Rectal smooth muscle tissue (tissue), 1 donor: ENCODE data around the gene NLRX1.
A peak's percentile ranks its signal among the peaks of the same experiment; 100 is the strongest.

Source experiments
- H3K27ac ChIP-seq: one replicate; pipeline ENCODE4 v1.7.0; 2013; ENCODE audit warnings: low read depth, low read length, inconsistent platforms
- H3K27me3 ChIP-seq: one replicate; pipeline ENCODE4 v1.7.0; 2013; ENCODE audit warnings: low read length; ENCODE audit not compliant: control insufficient read depth, insufficient read depth
- H3K36me3 ChIP-seq: one replicate; pipeline ENCODE4 v1.7.0; 2013; ENCODE audit warnings: low read length; ENCODE audit not compliant: control insufficient read depth, insufficient read depth
- H3K4me1 ChIP-seq: one replicate; pipeline ENCODE4 v1.7.0; 2013; ENCODE audit warnings: low read length; ENCODE audit not compliant: control insufficient read depth, insufficient read depth
- H3K4me3 ChIP-seq: one replicate; pipeline ENCODE4 v1.7.0; 2013; ENCODE audit warnings: low read length
- H3K9ac ChIP-seq: one replicate; pipeline ENCODE4 v1.7.0; 2013; ENCODE audit warnings: low read length

Gene NLRX1

GRCh38 chr11:119145551-119145950 is 23.0 kb upstream of the NLRX1 start:
- Histone ChIP-seq H3K27ac (no peak overlapping the region), H3K4me1 (no peaks in the 10 kb centered on the region), H3K9ac (no peak overlapping the region), H3K27me3 (peaks cover 8% of the 10 kb centered on the region), H3K4me3 (no peak overlapping the region), H3K36me3 (no peaks in the 10 kb centered on the region)

GRCh38 chr11:119147604-119148333 is 20.8 kb upstream of the NLRX1 start:
- no peak overlapping the region for H3K4me3 ChIP-seq
- no peak overlapping the region for H3K9ac ChIP-seq
- H3K36me3 ChIP-seq: no peaks in the 10 kb centered on the region
- no peak overlapping the region for H3K27ac ChIP-seq
- H3K4me1 ChIP-seq: no peaks in the 10 kb centered on the region
- H3K27me3 ChIP-seq: peaks cover 8% of the 10 kb centered on the region

- H3K4me1 ChIP-seq: no peaks in the 10 kb centered on the region
- no peak overlapping the region for H3K27ac ChIP-seq
- no peak overlapping the region for H3K9ac ChIP-seq
- H3K27me3 ChIP-seq: peaks cover 8% of the 10 kb centered on the region
- H3K36me3 ChIP-seq: no peaks in the 10 kb centered on the region
- H3K4me3 ChIP-seq: peak overlapping the region; percentile 48
Observed at GRCh38 chr11:119148720-119149017, 19.9 kb upstream of the NLRX1 start.

DNA sequence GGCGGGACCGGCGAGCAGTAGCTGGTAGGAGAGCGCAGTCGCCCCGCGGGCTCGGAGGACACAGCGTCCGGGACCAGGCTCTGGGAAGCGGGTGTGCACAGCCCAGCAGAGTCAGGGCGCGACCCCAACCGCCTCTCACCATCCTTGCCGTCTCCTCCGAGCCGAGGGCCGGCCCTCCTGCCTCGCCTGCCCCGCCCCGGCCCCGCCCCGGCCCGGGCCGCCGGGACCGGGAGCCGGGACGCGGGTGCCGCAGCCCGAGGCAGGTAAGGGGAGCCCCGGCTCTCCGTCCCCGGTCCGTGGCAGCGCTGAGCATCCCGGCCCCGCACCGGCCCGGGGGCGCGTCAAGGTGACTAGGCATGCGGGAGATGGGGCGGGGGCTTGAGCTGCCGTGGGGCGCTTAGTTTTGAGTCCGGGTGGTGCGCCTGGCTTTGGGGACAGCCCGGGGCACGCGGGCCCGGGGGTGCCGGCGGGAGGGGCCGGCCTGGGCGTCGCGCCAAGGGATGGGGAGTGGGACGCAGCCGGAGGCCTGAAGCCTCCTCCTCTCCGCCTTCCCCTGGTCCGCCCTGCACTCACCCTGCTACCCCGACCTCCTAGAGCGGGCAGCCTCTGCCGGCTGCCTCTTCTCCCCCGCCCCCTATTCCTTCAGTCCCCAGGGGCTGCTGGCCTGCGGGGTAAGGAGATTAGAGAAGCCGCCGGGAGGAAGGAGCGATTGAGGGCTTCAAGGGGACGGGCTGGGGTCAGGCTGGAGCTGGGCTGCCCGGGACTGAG is 19.3 kb upstream of the NLRX1 start, which contains the start of gene ABCG4:
TSS of gene ABCG4 (plus strand) at position 35 of the 768 bp plus-strand sequence. CDS start 914 bp downstream, outside the sequence.
- Histone ChIP-seq H3K4me1 (no peaks in the 10 kb centered on the region), H3K4me3 (peak within 1 kb of the TSS; percentile 48), H3K36me3 (no peaks in the 10 kb centered on the region), H3K27ac (no peak within 1 kb of the TSS), H3K27me3 (peaks cover 8% of the 10 kb centered on the region), H3K9ac (no peak within 1 kb of the TSS)

DNA sequence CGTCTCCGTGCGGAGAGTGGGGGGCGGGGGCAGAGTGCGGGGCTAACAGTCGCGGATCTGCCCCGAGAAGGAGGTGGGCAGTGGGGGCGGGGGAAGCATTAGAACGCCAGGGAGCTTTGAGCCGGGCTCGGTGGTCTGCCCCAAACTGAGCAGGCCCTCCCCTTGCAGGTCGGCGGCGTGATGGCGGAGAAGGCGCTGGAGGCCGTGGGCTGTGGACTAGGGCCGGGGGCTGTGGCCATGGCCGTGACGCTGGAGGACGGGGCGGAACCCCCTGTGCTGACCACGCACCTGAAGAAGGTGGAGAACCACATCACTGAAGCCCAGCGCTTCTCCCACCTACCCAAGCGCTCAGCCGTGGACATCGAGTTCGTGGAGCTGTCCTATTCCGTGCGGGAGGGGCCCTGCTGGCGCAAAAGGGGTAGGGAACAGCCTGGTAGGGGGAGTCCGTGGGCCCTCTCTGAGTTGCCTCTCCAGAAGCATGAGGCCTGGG is 18.7 kb upstream of the NLRX1 start:
- Histone ChIP-seq H3K36me3 (no peaks in the 10 kb centered on the region), H3K27ac (no peak overlapping the region), H3K4me3 (no peak overlapping the region), H3K9ac (no peak overlapping the region), H3K27me3 (peaks cover 8% of the 10 kb centered on the region), H3K4me1 (no peaks in the 10 kb centered on the region)

DNA sequence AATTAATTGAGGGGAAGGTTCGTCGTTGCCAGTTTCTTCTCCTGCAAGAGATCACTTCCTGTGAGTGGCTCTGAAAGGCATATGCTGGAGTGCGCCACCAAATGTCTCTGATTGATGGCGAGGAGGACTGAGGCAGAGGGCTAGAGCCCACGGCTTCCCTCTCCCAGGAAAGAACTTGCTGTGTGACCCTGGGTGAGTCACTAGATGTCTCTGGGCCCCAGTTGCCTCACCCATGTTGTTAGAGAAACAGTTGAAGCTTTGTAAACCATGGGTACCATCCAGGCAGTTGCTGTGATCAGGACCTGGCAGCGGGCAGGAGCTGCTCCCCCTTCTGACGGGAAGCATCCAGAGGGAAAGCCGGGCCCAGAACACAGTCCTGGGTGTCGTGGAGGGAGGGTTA is 16.5 kb upstream of the NLRX1 start:
- no peak overlapping the region for H3K27ac ChIP-seq
- H3K36me3 ChIP-seq: no peaks in the 10 kb centered on the region
- peaks cover 8% of the 10 kb centered on the region for H3K27me3 ChIP-seq
- H3K9ac ChIP-seq: no peak overlapping the region
- H3K4me1 ChIP-seq: no peaks in the 10 kb centered on the region
- no peak overlapping the region for H3K4me3 ChIP-seq

DNA sequence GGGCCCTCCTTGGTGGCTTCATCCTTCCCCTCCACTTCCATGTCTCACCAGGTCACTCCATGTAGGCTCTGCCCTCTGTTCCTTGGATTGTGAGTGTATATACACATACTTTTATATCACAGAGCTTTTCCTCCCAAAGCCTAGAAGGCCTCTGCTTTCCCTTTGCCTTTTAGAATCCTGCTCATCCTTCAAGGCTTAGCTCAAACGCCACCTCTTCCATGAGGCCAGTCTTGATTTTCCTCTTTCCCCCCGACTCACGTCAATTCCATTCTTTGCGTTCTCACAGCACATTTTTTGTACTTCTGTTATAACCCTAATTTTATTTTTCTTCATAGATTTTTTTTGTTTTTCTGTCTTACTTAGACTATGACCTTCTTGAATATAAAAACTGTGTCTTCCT is 15.9 kb upstream of the NLRX1 start:
- no peaks in the 10 kb centered on the region for H3K4me1 ChIP-seq
- H3K27me3 ChIP-seq: peaks cover 8% of the 10 kb centered on the region
- H3K27ac ChIP-seq: no peak overlapping the region
- no peak overlapping the region for H3K9ac ChIP-seq
- no peak overlapping the region for H3K4me3 ChIP-seq
- no peaks in the 10 kb centered on the region for H3K36me3 ChIP-seq

DNA sequence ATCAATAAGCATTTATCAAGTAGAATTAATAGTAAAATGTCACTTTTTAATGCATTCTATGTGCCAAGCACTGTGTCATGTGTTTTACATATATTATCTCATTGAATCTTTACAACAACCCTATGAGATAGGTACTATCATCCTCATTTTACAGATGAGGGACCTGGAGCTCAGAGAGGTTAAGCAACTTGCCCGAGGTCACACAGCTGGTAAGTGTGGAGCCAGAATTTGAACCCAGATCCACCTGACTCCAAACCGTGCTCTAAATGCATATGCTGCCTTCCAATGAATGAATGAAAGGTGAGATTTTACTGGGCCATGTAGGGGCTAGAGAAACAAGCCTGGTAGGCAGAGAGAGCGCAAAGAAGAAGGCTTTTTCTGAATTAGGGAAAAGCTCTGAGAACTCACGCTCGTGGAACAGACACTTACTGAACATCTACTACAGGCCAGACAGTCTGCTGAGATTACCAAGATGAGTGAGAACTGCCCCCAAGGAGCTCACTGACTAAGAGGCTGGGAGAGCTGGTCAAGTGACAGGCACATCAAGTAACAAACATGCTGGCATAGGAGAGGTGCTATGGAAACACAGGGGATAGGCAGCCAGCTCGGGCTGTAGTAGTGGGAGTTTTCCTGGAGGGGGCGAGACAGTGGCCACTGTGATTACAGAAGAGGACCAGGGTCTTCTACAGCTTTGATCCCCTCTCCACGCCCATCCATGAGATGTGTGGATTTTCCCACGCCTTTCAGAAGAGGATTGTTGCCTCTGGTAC is 15.3 kb upstream of the NLRX1 start:
- Histone ChIP-seq H3K4me3 (no peak overlapping the region), H3K36me3 (no peaks in the 10 kb centered on the region), H3K4me1 (no peaks in the 10 kb centered on the region), H3K27ac (no peak overlapping the region), H3K27me3 (peaks cover 6% of the 10 kb centered on the region), H3K9ac (no peak overlapping the region)

DNA sequence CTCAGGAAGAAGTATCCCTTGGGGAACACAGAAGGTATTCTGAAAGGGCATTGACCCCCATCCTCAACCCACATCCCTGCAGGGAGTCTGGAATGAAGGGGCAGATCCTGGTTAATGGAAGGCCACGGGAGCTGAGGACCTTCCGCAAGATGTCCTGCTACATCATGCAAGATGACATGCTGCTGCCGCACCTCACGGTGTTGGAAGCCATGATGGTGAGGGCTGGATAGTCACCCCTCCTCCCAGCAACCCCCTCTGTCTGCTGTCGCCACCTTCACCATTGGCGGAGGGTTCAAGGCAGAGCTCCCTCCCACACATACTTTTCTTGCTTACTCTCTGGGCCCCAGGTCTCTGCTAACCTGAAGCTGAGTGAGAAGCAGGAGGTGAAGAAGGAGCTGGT is 14.3 kb upstream of the NLRX1 start:
- H3K4me1 ChIP-seq: no peaks in the 10 kb centered on the region
- H3K27ac ChIP-seq: no peak overlapping the region
- no peak overlapping the region for H3K9ac ChIP-seq
- H3K27me3 ChIP-seq: peaks cover 5% of the 10 kb centered on the region
- H3K36me3 ChIP-seq: no peaks in the 10 kb centered on the region
- H3K4me3 ChIP-seq: no peak overlapping the region

DNA sequence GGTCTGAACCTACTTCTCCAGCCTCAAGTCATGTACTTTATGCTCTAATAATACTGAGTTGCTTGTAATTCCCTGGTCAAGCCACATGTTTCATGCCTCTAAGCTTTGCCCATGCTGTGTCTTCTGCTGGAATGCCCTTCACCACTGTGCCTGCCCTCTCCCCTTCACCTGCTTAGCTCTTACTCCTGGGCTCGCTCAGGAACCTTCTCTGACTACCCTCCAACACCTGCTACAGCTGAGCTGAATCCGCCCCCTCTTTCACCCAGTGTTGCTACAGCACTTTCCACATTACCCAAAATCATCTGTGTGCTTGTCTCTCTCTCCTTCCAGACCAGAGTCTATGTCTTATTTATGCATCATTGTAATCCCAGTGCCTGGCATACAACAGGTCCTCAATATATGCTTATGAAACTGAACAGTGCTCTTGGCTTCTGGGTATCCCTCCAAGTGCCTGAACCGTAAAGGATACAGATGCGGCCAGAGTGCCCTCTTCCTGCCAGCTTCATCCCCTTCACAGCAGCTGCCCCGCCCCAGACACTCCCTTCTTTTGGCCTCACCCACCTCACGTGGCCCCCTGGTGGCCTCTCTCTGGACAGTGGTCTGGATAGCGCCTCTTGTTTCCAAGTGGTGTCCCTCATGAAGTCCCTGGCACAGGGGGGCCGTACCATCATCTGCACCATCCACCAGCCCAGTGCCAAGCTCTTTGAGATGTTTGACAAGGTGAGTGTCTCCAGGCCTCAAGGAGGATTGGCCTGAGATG is 12.6 kb upstream of the NLRX1 start:
- no peaks in the 10 kb centered on the region for H3K4me1 ChIP-seq
- no peaks in the 10 kb centered on the region for H3K27me3 ChIP-seq

DNA sequence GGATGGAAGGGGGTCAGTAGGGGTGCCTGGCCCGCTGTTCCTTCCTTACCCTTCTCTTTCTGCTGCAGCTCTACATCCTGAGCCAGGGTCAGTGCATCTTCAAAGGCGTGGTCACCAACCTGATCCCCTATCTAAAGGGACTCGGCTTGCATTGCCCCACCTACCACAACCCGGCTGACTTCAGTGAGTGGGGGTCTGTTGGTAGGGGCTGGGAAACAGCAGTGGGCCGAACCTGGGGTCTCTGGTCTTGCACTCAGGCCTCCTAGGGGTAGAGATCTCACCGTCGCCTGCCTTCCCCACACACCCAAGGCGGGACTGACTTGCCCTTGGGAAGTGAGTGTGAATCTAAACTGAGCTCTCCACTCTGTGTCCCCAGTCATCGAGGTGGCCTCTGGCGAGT is 12.0 kb upstream of the NLRX1 start:
- Histone ChIP-seq H3K36me3 (no peaks in the 10 kb centered on the region), H3K4me1 (no peaks in the 10 kb centered on the region), H3K9ac (no peak overlapping the region), H3K4me3 (no peak overlapping the region), H3K27ac (no peak overlapping the region), H3K27me3 (no peaks in the 10 kb centered on the region)

More for the DNA sequence above, 12.6 kb upstream of the NLRX1 start:
- no peak overlapping the region for H3K27ac ChIP-seq
- no peak overlapping the region for H3K4me3 ChIP-seq
- no peak overlapping the region for H3K9ac ChIP-seq
- no peaks in the 10 kb centered on the region for H3K36me3 ChIP-seq

DNA sequence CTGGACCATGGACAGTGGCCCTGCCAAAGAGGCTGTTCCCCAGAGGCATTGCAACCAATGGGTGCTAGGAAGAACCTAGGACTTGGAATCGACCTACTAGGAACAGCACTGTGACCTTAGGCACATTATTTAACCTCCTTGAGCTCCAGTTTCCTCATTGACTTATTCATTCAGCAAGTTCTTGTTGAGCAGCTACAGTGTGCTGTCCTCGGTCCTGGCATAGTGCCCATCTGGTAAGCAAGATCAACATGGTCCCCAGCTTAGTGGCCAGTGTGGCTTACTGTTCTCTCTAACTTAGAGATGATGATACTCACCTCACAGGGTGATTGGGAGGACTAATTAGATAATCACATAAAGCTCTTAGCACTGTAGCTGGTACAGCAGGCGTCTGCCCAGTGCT is 11.5 kb upstream of the NLRX1 start:
- Histone ChIP-seq H3K36me3 (no peaks in the 10 kb centered on the region), H3K4me1 (no peaks in the 10 kb centered on the region), H3K27me3 (no peaks in the 10 kb centered on the region), H3K27ac (no peak overlapping the region), H3K4me3 (no peak overlapping the region), H3K9ac (no peak overlapping the region)
